Prostate gland (tissue), 2 donors: ENCODE data around the gene C1QTNF5. TPM values are rescaled to one million over a fixed set of nuclear protein-coding genes. Genes with fewer than 3 reads are reported as not detected.

Experiments
- DNase-seq: peaks from one replicate; pipeline ENCODE4 v3.0.0-alpha.2; 2019; ENCODE audit warnings: low spot score
- H3K27ac ChIP-seq, 2 donors: fragments of 200-600 bp; sonication (generic); 2 replicates each; pipeline ENCODE4 v1.5.1; 2017 to 2019
- H3K27me3 ChIP-seq: fragments of 200-600 bp; sonication (generic); replicated peaks from 2 replicates; pipeline ENCODE4 v1.5.1; 2019; ENCODE audit not compliant: insufficient read depth
- H3K36me3 ChIP-seq, 2 donors: fragments of 200-600 bp; sonication (generic); 1 replicate in 1 of 2; 2 replicates in 1 of 2; pipeline versions ENCODE4 v1.5.1 to v1.8.1; 2017 to 2019
- H3K4me1 ChIP-seq: fragments of 200-600 bp; sonication (generic); replicated peaks from 2 replicates; pipeline ENCODE4 v1.5.1; 2019
- H3K4me3 ChIP-seq, 2 donors: fragments of 200-600 bp; sonication (generic); 2 replicates each; pipeline ENCODE4 v1.5.1; 2017 to 2019
- H3K9me3 ChIP-seq: fragments of 200-600 bp; sonication (generic); 2 replicates; pipeline ENCODE4 v1.5.1; 2017
- POLR2A ChIP-seq: fragments of 450-650 bp; IDR thresholded peaks from one replicate; pipeline ENCODE4 v1.6.1; 2016; ENCODE audit warnings: antibody characterized with exemption, mild to moderate bottlenecking
- POLR2AphosphoS5 ChIP-seq: sonication (generic); formaldehyde crosslinking; IDR thresholded peaks from one replicate; pipeline ENCODE4 v1.6.1; 2017; ENCODE audit warnings: antibody characterized with exemption
- WGBS: methylation state at CpG from one replicate; pipeline ENCODE4 v1.1.5; 2018; 5-methylcytosine and 5-hydroxymethylcytosine counted together
- intact Hi-C: fragments of 100-400 bp; cut with DNase I; formaldehyde crosslinking; loops from one replicate; pipeline ENCODE4 v1.14.2; 2022
- total RNA-seq, 2 donors: library from RNA; depleted of rRNA; stranded (reverse); fragments of >200 nt; gene quantifications; one replicate each; pipeline ENCODE4 v1.1.0, GENCODE V29; 2016
- TF ChIP-seq, protein P1 (sequence below), 4 experiments: fragments of 200-600 bp in 2 of 4; fragments of 450-650 bp in 2 of 4; sonication (generic) in 2 of 4; IDR thresholded peaks; 1 replicate in 3 of 4; 2 replicates in 1 of 4; pipeline ENCODE4 v1.5.1; 2016 to 2019; ENCODE audit warnings: antibody characterized with exemption in 4 of 4, mild to moderate bottlenecking in 2 of 4, moderate library complexity in 2 of 4

Gene C1QTNF5
- total RNA-seq, 2 donors from 2014 or later, result 15.3 to 20.2 TPM

DNA sequence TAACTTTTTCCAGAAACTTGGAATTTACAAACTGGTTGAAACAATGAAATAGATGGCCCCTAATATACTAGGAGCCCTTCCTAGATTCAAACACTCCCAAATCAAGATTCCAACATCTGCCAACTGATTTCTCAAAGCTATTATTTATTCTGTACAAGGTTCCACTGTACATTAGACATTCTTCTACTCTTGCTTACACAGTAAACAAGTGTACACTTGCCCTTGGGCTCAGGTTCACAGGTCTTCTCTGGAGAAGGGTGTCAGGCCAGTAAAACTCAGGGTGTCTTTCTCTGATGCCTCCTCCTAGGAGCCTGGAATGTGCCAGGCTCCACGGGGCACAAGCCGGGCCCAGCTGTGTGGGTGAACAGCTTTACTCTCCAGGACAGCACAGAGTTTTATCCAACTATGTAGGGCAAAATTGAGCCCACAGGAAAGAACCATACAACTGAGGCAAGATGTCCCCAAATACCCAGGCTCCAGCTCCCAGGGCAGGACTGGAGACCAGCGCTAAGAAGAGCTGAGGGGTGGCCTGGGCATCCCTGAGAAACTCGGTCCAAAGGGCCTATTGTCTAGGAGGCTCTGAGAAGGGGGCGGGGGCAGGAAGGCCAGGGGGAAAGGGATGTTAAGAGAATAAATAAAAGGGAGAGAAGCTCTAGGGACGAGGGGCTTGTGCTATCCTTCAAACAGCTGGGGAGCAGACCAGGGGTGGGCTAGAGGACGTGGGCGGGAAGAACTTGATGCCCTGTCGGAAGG is 14.6 kb upstream of the C1QTNF5 start:
- Histone ChIP-seq H3K27ac (no peak overlapping the region), H3K27me3 (no peaks in the 10 kb centered on the region), H3K4me3 (no peak overlapping the region), H3K4me1 (no peaks in the 10 kb centered on the region), H3K36me3 (no peaks in the 10 kb centered on the region), H3K9me3 (no peaks in the 10 kb centered on the region)
- no peak for DNase-seq
- WGBS, result 62% methylated on average over 9 of the region's 9 CpGs
- intact Hi-C loops, result loop anchor here (10.0 kb wide), 1 partner anchor 370 kb away; the partner anchor contains the start of gene NECTIN1
- TF ChIP-seq POLR2AphosphoS5, result no peak

DNA sequence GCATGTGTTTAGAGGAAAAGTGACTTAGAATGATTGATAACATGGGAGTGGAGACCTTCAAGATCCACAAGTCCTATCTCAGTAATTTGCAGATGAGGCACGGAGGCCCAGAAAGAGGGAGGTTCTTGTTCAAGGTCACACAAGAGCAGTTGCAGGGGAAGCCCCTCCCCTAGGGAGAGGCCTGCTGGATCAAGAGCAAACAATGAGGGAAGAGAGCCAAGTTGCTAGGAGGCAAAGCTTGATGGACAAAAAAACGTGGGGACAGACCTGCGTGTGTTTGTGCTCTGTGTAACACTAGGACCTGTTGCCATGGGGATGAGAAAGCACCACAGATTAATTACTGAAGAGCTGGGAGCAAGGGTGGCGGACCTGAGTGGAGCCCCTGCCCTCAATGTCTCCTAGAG is 12.2 kb upstream of the C1QTNF5 start:
- DNase-seq, result no peak
- TF ChIP-seq, protein P1, sequence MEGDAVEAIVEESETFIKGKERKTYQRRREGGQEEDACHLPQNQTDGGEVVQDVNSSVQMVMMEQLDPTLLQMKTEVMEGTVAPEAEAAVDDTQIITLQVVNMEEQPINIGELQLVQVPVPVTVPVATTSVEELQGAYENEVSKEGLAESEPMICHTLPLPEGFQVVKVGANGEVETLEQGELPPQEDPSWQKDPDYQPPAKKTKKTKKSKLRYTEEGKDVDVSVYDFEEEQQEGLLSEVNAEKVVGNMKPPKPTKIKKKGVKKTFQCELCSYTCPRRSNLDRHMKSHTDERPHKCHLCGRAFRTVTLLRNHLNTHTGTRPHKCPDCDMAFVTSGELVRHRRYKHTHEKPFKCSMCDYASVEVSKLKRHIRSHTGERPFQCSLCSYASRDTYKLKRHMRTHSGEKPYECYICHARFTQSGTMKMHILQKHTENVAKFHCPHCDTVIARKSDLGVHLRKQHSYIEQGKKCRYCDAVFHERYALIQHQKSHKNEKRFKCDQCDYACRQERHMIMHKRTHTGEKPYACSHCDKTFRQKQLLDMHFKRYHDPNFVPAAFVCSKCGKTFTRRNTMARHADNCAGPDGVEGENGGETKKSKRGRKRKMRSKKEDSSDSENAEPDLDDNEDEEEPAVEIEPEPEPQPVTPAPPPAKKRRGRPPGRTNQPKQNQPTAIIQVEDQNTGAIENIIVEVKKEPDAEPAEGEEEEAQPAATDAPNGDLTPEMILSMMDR (IDR thresholded peaks at IDR 0.05), result no peak
- TF ChIP-seq POLR2AphosphoS5 (no peak), POLR2A (no peak)
- intact Hi-C loops, result loop anchor here (10.0 kb wide), 1 partner anchor 372 kb away; the partner anchor contains the start of gene NECTIN1
- Histone ChIP-seq H3K9me3 (no peaks in the 10 kb centered on the region), H3K36me3 (no peaks in the 10 kb centered on the region), H3K4me1 (no peaks in the 10 kb centered on the region), H3K27ac (no peak overlapping the region), H3K27me3 (no peaks in the 10 kb centered on the region), H3K4me3 (no peak overlapping the region)
- WGBS, result 30% methylated on average over 4 of the region's 4 CpGs

DNA sequence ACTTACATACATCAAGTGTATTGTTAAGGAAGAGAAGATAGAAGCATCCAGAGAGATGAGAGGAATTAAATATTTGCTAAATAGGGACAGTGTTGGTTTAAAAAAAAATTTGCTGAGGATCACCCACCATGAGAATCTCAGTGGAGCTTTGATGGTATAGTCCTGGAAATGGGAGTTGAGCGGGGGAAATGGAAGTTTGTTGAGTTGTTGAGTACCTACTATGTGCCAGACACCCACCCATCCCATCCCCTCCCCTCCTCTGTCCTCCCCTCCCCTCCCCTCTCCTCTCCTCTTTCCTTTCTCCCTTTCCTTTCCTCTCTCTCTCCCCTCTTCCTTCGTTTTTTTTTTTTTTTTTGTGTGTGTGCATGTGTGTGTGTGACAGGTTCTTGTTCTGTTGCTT is 10.5 kb upstream of the C1QTNF5 start:
- DNase-seq, result no peak
- intact Hi-C loops, result loop anchor here (10.0 kb wide), 1 partner anchor 374 kb away; the partner anchor contains the start of gene NECTIN1
- Histone ChIP-seq H3K4me1 (no peaks in the 10 kb centered on the region), H3K9me3 (no peaks in the 10 kb centered on the region), H3K36me3 (no peaks in the 10 kb centered on the region), H3K4me3 (no peak overlapping the region), H3K27me3 (no peaks in the 10 kb centered on the region), H3K27ac (no peak overlapping the region)
- 64% methylated on average over 2 of the region's 2 CpGs for WGBS
- TF ChIP-seq, protein P1 (IDR thresholded peaks at IDR 0.05), result no peak
- TF ChIP-seq POLR2A, result no peak

DNA sequence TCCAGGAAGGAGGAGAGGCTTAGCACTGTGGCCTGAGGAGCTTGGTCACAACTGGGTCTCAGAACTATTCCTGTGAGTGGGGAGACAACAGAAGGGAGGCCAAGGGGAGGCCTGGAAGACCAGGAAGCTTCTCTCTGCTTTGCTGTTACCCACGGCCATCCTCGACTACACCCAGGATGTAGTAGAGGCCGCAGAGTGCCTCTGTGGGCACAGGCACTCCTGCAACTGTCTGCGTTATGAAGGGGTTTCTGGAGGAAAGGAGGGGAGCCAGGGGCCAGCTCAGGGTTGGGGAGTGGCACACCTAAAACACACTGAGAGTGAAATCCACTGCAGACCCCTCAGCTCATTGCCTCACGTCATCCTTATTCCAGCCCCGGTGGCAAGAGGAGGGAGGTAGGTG is 9.6 kb upstream of the C1QTNF5 start:
- intact Hi-C loops, result loop anchor here (10.0 kb wide), 1 partner anchor 374 kb away; the partner anchor contains the start of gene NECTIN1
- no peak for DNase-seq
- TF ChIP-seq, protein P1 (IDR thresholded peaks at IDR 0.05), result no peak
- TF ChIP-seq POLR2AphosphoS5, result no peak
- no peak for TF ChIP-seq POLR2A

DNA sequence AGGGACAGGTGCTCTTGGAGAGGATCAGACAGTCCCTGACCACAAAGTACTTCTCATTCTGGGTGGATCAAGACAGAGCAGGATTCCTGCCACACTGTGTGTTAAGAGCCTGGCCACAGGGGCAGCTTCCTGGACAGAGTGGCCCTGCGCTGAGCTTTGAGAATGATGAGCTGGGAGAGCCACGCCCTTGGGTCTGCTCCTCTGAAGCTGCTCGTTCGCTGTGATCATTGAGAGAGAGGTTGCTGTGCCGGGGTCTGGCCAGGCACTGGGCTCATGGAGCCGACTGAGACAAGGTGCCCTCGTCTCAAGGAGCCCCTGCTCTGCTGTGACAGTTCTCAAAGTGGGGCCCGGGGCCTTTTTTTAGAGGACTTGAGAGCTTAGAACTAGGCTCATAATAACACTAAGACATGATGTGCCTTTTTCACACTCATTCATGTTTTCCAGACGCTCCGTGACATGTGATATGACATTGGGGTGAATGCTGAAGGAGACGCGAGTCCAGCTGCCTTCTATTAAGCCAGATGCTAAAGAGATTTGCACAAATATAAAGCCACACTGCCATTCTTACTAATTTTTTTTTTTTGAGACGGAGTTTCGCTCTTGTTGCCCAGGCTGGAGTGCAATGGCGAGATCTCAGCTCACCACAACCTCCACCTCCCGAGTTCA is 7.4 kb upstream of the C1QTNF5 start:
- DNase-seq, result no peak
- 70% methylated on average over 16 of the region's 16 CpGs for WGBS

More for the DNA sequence above, 9.6 kb upstream of the C1QTNF5 start:
- H3K36me3 ChIP-seq, result no peaks in the 10 kb centered on the region
- no peak overlapping the region for H3K27ac ChIP-seq
- WGBS, result 83% methylated on average over 6 of the region's 6 CpGs
- H3K27me3 ChIP-seq, result no peaks in the 10 kb centered on the region
- H3K9me3 ChIP-seq, result no peaks in the 10 kb centered on the region
- no peaks in the 10 kb centered on the region for H3K4me1 ChIP-seq
- H3K4me3 ChIP-seq, result no peak overlapping the region

More for the DNA sequence above, 7.4 kb upstream of the C1QTNF5 start:
- H3K9me3 ChIP-seq, result no peaks in the 10 kb centered on the region
- intact Hi-C loops, result no loop called here
- H3K4me1 ChIP-seq, result no peaks in the 10 kb centered on the region
- H3K27ac ChIP-seq, result no peak overlapping the region
- H3K27me3 ChIP-seq, result no peaks in the 10 kb centered on the region
- no peaks in the 10 kb centered on the region for H3K36me3 ChIP-seq
- no peak overlapping the region for H3K4me3 ChIP-seq
- no peak for TF ChIP-seq POLR2AphosphoS5
- TF ChIP-seq, protein P1 (IDR thresholded peaks at IDR 0.05), result no peak
- TF ChIP-seq POLR2A, result no peak
